ENCODE data around the gene ZNF79.
A peak's percentile ranks its signal among the peaks of the same experiment; 100 is the strongest.

Gene ZNF79

DNA sequence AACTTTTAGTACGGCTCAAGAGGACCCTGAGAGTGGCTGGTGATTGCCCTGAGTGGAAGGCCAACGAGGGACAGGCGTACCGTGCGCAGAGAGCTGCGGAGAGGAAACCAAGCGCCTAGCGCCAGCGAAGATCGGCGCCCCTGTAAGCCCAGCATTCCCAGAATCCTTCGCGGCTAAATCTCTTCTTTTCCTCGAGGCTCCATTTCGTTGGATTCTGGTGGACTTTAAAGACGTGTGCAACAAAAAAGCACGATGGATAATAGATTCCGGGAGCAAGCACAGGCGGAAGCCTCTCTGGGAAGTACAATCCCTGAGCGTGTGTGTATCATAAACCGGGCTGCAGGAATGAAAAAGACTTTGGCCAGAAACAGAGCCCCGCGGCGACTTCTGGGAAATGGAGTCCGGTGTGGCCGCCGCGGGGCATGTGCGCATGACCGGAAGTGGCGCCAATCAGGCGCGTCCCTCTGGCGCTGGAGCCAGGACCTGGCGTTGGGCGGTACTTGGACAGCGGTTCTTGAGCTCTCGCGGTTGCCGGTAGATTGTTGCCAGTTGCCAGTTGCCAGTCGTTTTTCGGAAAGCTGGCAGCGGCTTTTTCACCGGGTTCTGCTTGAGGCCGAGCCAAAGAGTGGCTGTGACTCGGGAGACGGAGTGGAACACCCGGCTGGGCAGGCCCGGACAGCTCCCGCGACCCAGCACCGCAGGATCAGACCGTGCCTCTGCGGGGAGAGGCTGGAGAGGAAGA, at the start of gene ZNF79:
Gene ZNF79, plus strand, starts transcription at position 449 of the 742 bp plus-strand sequence. CDS start 406 bp downstream, outside the sequence.
- DNase-seq, result peak; percentile 87

DNA sequence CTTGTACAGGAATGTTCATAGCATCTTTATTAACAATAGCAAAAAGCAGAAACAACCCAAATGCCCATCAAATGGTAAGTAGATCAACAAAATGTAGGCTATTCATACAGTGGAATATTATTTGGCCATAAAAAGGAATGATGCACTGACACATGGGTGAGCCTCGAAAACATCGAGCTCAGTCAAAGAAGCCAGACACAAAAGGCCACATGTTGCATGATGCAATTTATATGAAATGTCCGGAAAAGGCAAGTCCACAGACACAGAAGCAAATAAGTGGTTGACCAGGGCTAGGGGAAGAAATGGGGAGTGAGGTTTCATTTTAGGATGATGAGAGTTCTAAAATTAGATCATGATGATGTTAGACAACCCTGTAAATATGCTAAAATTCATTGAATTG, 43.7 kb upstream of the ZNF79 start:
- peak; percentile 14 for DNase-seq

DNA sequence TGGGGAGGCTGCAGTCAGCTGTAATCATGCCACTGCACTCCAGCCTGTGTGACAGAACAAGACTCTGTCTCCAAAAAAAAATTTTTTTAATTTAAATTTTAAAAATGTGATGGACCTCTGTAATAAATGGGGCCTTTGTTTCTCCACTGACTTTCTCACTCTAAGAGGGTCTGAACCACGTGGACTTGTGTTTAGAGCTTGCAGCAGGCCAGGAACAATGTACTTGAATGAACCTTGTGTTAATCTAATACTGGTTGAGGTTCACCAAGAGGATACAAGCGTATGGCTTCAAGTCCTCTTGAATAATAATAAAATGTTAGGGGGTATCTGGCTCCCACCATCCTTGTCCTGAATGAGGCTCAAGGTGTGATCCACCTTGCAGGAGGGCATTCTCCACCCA, 41.6 kb upstream of the ZNF79 start:
- DNase-seq, result no peak

DNA sequence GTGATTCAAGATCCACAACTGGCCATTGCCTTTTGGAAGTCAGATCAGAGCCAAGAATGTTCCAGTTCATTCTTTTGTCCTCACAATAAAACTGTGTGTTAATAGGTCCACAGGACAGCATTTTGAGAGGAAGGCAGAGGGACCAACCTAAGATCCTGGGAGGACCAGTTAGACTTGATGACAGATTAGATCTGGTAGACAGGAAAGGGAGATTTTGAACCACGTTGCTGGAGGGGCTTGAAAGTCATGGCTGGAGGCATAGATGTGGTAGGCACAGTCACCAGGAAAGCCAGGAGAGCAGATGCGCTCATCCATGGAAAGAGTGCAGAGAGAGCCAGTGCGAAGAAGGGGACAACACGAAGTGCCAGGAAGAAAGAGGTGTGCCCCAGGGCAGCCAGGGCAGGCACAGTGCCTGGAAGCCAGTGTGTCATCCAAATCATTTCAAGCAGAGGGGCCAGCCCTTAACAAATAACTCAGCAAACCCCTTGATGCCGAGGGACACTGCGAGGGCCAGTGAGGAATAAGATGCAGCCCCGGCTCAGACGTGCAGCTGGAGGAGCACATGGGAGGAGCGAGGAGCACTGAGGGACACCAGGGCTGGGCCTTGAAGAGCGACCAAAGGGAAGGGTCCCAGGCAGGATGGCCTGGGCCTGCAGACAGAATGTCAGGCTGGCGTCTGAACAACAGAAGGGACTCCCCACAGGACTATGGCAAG, 40.0 kb upstream of the ZNF79 start:
- DNase-seq, result no peak

DNA sequence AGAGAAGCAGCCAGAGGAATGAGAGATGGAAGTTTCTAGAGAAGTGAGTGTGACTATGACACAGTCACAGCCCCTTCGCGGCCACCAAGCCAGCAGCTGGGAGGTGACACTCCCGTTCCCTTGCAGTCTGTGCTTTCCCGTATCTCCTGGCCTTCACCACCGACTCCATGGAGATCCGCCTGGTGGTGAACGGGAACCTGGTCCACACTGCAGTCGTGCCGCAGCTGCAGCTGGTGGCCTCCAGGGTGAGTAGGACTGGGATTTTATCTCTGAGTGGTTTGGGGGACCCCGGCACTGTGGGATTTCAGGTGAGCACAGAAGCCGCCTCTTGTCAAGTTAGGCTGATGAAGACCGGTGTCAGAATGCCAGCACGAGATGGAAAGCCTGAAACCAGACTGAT, 39.3 kb upstream of the ZNF79 start:
- no peak for DNase-seq

DNA sequence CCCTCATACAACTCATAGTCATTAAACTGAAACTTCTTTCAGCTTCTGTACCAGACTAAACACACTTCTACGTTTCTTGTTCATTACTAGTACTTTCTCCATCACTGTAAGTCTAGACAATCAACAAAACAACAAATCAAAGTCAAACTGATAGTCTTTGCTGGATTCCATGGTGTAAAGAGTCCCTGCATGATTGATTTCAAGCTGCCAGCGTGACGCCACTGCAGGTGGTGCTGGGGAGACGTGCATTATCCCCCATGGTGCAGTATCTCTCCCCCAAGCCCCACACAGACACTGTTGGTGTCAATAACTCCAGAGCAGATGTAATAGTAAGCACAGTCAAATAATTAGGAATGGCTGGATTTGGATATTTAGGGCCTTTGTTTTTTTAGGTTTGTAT, 37.9 kb upstream of the ZNF79 start:
- no peak for DNase-seq

DNA sequence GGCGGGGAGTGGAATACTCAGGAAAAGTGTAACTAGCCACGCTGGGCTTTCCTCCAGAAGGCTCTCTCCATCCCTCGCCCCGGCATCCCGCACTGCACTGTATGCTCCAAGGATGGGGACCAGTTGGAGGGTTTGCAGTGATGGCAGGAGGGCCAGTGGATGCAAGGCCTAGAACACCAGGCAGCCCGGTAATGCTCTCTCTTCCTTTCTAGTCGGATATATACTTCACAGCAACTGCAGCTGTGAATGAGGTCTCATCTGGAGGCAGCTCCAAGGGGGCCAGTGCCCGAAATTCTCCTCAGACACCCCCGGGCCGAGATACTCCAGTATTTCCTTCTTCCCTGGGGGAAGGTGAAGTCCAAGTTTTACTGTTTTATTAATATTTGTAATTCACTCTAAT, 37.2 kb upstream of the ZNF79 start:
- no peak for DNase-seq

DNA sequence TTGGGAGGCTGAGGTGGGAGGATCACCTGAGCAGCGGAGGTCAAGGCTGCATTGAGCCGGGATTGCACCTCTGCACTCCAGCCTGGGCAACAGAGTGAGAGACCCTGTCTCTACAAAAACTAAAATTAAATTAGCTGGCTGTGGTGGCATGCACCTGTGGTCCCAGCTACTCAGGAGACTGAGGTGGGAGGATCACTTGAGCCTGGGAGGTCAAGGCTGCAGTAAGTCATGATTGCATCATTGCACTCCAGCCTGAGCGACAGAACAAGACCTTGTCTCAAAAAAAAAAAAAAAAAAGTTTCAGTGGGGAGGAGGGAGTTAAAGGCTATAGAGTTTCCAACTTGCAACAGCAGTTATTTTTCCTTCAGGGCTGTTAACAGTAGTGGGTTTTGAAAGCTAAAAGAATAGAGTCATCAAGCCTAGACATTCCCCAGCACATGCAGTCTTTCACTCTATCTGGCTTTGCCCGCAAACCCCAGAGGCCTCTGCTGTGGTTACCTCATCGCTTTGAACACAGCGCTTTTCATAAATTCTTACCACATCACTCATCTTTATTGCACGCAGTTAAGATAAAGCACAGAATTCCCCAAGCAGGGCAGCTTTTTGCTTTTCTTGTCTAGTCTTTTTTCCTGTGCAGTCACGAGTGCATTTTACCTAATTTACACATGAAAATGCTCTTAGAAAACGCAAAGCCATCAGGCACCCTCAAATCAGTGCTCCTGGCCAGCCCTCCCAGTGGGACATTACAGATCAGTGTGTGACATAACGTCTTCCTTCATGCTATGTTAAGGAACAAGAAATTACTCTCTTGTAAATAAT, 35.9 kb upstream of the ZNF79 start:
- peak; percentile 98 for DNase-seq

DNA sequence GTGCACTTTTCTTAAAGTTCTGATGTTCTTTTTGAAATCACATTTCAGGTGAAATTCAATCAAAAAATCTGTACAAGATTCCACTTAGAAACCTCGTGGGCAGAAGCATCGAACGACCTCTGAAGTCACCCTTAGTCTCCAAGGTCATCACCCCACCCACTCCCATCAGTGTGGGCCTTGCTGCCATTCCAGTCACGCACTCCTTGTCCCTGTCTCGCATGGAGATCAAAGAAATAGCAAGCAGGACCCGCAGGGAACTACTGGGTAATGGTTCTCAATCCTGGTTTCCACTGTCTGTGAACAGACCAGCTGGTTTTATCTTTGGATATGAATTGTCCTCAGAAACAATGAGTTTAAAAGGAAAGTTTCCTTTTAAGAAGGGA, 35.3 kb upstream of the ZNF79 start:
- DNase-seq, result no peak

DNA sequence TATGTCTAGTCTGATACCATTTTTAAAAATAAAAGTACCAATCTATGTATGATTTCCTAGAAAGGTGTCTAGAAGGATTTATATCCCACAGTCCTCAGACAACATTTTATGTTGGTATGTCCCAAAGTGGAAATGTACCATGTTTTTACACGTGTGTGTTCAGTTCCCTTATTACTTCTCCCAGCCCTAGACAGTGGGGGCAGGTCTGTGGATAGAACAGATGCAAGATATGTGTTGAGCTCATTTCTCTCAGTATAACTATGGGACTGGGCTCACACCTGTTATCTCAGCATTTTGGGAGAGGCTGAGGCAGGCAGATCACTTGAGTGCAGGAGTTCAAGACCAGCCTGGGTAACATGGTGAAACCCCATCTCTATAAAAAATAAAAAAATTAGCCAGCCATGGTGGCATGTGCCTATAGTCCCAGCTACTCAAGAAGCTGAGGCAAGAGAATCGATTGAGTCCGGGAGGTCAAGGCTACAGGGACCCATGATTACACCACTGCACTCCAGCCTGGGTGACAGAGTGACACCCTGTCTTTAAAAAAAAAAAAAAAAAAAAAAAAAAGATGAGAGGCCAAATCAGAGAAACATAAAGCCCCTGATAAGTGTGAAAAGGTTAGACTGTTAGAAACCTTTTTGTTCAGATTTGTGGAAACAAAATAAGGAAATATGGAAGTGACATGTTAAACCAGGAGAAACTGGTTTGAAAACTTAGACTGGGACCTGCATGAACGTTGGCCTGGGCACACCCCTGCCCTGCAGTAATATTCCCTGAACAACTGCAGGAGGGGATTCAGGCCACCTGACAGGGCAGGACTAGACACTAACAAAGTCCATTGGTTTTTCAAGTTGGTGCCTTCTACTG, 34.6 kb upstream of the ZNF79 start:
- DNase-seq, result no peak

DNA sequence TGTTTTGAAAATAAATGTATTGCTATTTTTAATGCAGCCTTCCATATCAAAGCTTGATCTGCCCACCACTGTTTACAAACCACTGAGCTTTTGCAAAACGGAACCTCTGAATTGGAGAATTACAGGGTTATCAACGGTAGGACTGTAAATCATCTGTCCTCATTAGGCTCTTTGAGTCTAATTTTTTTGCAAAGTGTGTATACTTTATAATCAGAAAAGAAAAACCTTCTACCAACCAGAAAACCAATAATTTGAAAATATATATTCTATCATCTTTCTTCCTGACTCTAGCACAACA, 34.0 kb upstream of the ZNF79 start:
- no peak for DNase-seq

DNA sequence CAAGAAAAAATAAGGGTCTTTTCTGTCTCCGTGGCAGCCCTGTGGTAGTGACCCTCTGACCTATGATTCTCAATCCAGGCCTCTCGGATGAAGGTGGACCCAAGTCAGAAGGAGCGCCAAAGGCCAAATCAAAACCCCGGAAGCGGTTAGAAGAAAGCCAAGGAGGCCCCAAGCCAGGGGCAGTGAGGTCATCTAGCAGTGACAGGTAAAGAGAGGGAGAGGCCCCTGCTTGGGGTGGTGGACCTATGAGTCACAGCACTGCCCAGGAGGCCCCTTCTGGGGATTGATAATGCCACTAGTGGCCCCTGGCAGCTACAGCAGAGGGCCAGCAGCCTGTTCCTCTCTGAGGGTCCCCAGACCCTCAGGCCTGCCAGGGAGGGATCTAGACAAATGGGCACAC, 33.6 kb upstream of the ZNF79 start:
- no peak for DNase-seq

DNA sequence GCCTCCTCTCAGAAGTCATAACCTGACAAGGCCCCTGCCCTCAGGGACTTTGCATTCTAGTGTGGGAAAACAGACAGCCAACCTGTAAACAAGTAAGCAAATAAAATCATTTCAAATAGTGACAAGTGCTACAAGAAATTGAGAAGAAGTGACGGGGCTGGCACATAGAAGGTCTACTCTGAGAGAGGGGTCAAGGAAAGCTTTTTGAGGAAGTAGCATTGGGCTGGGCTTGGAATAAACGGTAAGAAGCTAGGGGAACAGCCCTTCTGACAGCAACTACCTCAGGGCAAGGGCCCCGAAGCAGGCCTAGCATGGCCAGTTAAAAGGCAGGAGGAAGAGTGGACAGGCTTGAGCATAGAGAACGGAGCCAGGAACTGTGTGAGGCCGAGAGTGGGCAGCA, 32.0 kb upstream of the ZNF79 start:
- no peak for DNase-seq

DNA sequence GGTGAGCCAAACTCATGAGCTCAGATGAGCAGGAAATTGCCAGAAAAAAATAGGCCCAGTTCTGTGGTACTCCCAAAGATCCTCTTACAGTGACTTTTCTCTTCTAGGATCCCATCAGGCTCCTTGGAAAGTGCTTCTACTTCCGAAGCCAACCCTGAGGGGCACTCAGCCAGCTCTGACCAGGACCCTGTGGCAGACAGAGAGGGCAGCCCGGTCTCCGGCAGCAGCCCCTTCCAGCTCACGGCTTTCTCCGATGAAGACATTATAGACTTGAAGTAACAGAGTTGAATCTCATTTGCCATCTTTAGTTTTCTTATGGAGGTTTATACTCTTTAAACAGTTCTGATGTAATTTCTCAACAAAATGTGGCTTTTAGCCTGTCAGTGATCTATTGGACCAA, 31.2 kb upstream of the ZNF79 start:
- no peak for DNase-seq

DNA sequence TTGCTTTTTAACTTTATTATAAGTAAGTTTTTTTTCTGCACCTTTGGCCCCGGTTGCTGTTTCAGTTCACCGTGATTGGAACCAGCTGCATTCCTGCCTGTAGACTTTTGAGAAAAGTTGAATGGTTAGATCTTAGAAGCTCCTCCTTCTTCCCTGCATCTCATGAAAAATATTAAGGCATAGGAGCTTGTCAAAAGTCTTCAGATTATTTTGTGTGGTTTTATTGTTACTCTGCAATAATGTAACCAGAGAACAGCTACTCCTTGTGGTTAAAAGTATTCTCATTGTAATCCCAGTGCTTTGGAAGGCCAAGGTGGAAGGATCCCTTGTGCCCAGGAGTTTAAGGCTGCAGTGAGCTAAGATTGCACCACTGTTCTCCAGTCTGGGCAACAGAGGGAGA, 30.5 kb upstream of the ZNF79 start:
- DNase-seq, result peak; percentile 34

DNA sequence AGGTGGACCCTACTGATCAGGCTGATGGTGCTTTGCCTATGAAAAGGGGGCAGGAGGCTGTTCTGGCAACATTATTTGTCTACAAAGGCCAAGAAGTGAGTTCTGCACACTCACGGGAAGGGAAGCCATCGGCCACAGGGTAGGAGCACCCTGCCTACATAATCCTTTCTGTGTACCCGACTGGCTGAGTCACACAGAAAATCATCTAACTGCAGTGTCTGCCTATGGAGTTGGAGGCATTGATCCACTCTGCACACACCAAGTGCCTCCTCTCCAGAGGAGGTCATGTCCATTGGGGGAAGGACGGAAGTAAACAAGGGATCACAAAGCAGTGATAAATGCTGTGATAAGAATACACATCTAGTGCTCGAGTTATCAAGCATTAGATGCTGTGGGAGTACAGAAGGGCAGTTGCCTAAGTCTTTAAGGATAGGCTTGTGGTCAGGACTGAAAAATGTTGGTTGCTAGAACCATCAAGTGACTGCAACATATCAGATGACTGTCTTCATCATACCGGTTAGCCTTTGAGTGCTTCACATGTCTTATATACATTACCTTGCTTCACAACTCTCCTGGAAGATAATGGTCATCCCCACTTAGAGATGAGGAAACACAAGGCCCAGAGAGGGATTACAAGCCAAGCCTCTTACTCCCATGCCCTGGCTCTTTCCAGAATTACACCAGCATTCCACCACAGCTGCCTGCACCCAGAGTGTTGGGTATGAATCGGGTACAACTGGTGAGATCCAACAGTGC, 28.5 kb upstream of the ZNF79 start:
- DNase-seq, result peak; percentile 4

DNA sequence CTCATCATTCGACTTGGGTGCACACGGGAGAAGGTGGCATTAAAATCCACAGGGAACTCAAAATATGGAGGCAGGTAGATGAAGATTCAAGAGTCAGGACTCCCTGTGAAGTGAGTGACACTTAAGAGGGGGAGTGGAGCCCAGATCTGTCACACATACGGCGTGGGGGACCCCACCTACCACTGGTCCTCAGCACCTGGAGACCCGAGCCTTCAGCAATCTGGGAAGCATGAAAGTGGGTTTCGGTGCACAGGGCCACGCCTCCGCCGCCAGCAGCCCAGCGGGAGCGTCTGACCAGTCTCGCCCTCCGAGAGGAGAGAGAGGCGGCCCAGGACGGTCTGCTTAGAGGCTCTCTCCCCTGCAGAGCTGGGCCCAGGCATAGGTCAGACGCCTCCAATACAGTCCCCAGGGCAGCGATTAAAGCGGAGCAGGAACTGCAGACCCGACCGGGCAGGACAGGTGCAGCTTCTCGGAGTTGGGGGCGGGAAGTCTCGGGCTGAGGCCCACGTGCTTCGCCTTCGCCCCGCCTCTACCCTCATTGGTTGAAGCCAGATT, 27.9 kb upstream of the ZNF79 start:
- DNase-seq, result no peak

DNA sequence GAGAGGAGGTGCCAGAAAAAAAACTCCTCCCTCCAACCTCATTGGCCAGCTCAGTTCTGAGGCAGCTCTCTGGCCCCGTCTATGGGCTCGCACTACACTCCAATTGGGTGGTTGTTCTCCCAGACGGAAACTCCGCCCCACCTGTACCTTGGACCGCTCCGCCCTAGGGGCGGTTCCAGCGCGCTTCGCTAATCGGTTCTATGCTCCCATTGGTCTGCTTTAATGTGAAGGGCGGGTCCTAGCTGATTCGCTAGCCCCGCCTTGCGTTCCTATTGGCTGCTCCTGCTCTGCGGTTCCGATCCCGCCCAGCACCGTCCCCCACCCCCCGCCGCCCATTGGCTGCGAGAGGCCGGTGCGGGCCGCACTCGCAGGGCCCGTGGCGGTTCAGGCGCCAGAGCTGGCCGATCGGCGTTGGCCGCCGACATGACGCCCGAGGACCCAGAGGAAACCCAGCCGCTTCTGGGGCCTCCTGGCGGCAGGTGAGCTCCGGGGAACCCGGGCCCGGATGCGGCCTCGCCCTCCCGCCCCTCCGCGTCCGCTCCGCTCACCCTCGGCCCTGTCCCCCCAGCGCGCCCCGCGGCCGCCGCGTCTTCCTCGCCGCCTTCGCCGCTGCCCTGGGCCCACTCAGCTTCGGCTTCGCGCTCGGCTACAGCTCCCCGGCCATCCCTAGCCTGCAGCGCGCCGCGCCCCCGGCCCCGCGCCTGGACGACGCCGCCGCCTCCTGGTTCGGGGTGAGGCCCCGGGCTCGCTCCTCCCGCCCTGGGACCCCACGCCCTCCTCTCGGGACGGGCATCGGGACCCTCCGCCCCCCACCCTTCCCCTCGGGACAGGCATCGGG, 27.2 kb upstream of the ZNF79 start, which contains the start of gene SLC2A8:
Gene SLC2A8, plus strand, starts transcription at position 362 of the 838 bp plus-strand sequence. Its CDS starts 62 bp downstream, at position 424.
- DNase-seq, result peak; percentile 96

DNA sequence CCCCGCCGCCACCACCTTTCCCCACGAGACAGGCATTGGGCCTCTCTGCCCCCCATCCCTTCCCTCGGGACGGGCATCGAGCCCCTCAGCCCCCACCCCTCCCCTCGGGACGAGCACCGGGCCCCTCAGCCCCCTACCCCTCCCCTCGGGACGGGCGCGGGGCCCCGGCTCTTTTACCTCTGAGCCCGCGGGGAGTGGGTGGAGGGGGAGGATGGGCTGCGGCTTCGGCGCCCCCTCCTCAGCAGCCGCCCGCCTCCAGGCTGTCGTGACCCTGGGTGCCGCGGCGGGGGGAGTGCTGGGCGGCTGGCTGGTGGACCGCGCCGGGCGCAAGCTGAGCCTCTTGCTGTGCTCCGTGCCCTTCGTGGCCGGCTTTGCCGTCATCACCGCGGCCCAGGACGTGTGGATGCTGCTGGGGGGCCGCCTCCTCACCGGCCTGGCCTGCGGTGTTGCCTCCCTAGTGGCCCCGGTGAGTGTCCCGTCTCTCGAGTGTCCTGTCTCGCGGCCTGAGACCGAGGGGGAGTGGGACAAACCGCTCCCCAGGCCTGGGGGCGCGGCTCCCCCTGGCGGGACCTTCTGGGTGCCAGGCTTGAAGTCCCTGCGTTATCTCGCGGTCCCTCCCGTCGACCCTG, 26.4 kb upstream of the ZNF79 start:
- no peak for DNase-seq

DNA sequence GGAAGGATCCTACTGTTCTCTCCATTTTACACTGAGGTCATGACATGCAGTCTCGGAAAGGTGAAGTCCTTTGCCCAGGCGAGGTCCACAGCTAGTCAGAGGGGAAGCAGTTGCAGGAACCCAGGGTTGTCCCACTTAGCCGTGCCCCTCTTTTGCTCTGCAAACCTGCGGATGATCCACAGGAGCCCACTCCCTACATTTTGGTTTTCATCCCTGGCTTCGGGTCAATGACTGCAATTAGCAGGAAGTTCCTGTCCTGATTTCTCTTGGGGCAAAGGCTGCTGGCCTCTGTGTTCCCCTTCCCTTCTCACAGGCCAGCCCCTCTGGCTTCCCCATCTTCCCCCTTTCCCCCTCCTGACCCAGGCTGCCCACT, 25.9 kb upstream of the ZNF79 start:
- no peak for DNase-seq

All from fibroblast of upper back skin (primary cell).